Activated T-helper 9 cell treated with anti-CD3 and anti-CD28 coated beads, Interleukin-2, amount 50 U/mL, for 16 hours (primary cell): ENCODE data around the gene BRD4.

ENCODE experiments used
- DNase-seq: peaks from one replicate; pipeline ENCODE4 v3.0.0-alpha.2; 2020; ENCODE audit warnings: low read depth

Gene BRD4

GRCh38 chr19:15289673-15290072, 42.7 kb downstream of the BRD4 start:
- DNase-seq = no peak

GRCh38 chr19:15288146-15288963, 44.0 kb downstream of the BRD4 start:
- no peak for DNase-seq

- no peak for DNase-seq
Observed at GRCh38 chr19:15287496-15287895, 44.8 kb downstream of the BRD4 start.

DNA sequence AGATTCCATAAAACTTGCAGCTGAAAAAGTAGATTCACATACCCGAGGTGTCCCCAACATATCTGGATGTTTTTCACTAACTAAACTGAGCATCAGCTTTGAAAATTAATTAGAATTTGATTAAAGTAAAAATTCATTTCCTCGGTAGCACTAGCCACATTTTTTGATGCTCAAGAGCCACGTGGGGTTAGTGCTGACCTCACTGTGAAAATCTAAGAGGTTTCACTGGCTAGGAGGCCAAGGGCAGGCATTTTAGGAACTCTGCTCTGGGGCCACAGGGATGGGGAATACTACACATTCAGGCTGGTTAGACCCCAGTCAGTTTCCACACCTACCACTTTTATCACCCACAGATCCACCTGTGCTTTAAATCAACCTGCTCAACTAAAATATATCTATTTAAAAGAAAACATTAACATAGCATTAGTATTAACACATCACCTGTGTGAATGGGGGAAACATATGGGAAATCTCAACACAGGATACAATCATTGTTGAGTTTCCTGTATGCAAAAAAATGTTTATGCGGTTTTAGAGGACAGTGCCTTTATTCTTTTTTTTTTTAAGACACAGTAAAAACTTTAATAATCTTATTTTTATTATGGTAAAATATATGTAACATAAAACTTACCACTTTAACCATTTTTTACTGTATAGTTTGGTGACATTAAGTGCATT, 45.5 kb downstream of the BRD4 start:
- no peak for DNase-seq

- DNase-seq = no peak
Observed at GRCh38 chr19:15285896-15286591, 46.3 kb downstream of the BRD4 start.

- DNase-seq = no peak
Observed at GRCh38 chr19:15284896-15285295, 47.4 kb downstream of the BRD4 start.

GRCh38 chr19:15284091-15284490, 48.2 kb downstream of the BRD4 start:
- DNase-seq = no peak

- DNase-seq = no peak
Observed at GRCh38 chr19:15283141-15283883, 49.0 kb downstream of the BRD4 start.

GRCh38 chr19:15282311-15282705, 50.0 kb downstream of the BRD4 start:
- DNase-seq = no peak

- DNase-seq = no peak
Observed at GRCh38 chr19:15280915-15281683, 51.2 kb downstream of the BRD4 start.

GRCh38 chr19:15280048-15280725, 52.2 kb downstream of the BRD4 start:
- DNase-seq = no peak

- DNase-seq = no peak
Observed at GRCh38 chr19:15279326-15279904, 52.9 kb downstream of the BRD4 start.

GRCh38 chr19:15276620-15277215, 55.6 kb downstream of the BRD4 start:
- DNase-seq = no peak

DNA sequence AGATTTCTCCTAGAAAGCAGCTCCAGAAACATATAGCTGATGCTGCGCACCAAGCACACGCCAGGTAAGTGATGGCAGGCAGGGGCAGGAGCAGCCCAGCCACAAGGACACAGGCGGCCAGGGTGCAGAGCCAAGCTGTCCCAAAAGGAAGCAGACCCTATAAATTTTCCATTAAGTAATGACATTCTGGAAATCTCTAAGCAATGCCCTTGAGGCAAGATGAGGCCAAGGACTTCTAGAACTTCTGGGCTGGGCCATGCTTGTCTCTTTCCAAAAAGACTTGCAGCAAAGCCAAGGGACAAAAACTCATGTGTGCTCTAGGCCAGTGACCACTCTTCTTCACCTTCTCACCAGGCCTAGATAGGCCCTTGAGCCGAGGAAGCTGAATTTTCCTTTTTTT, 57.9 kb downstream of the BRD4 start:
- DNase-seq = no peak

DNA sequence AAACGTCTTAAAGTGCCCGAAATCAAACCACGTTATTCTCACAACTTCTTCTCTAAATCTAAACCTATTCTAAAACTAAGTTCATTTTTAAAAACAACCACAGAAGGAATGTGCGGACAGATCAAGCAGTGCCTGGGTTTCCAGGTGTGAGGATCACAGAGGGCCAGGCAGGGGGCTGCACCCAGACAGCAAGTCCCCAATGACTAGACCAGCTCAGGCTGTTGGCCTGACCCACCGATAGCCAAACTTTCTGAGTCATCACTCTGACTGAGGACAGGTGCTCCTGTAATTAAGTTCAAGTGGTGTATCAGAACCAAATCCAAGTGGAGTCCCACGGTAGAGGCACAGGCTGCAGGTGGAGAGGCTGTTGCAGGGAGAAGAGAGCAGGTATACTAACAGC, 62.5 kb downstream of the BRD4 start:
- DNase-seq = no peak

DNA sequence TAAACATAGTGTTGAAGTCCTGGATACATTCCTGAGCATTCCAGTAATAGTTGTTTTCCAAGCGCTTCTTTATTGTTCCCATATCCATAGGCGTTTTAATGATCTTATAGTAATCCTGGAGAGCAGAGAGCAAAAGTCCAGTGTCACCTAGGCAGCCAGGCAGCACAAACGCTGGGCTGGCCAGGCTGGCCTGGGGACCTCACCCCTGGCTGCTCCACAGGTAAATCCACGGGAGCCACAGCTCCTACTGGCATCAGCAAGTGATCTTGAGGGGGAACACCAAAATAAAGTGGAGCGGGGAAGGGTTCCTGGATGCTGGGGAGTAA, 63.4 kb downstream of the BRD4 start:
- no peak for DNase-seq

GRCh38 chr19:15268192-15268927, 64.0 kb downstream of the BRD4 start:
- DNase-seq = no peak

- no peak for DNase-seq
Observed at GRCh38 chr19:15266683-15267082, 65.7 kb downstream of the BRD4 start.

DNA sequence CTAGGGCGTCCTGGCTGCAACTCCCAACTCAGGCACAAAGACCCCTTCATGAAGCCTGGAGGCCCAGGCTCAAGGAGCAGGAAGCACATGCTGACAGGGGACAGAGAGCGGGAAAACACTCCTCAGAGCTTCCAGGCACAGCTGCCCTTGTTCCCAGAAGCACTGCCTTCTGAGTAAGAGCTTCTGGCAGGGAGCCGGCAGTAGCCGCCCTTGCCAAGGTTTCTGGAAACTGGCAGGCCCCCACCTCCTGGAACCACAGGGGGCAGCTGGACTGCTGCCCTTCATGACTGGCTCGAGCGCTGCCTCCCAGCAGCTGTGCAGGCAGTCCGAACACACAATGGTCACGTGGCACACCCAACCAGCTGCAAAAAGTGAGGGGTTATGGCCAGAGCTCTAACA, 66.5 kb downstream of the BRD4 start:
- DNase-seq = no peak
